Ammon's horn (tissue), 1 donor: ENCODE data around the gene TRAF7.

Experiments
- DNase-seq: peaks from one replicate; pipeline ENCODE4 v3.0.0-alpha.2; 2016; ENCODE audit warnings: low spot score

Gene TRAF7

DNA sequence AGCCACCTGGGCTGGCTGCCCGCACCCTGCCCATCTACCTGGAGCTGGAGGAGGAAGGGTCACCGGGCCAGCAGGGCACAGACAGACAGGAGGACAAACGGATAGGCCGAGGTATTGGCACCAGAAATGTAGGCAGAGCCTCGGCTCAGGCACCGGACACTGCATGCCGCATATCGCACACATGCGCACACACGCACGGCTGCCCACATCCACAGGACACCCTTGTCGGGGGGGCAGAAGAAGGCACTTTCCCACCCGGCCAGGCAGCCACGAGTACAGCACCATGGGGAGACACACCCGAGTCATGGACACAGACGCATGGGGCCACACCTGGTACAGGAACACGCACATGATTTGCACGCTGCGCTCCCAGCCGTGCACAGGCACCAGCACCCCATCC, 26.4 kb downstream of the TRAF7 start:
- no peak for DNase-seq

DNA sequence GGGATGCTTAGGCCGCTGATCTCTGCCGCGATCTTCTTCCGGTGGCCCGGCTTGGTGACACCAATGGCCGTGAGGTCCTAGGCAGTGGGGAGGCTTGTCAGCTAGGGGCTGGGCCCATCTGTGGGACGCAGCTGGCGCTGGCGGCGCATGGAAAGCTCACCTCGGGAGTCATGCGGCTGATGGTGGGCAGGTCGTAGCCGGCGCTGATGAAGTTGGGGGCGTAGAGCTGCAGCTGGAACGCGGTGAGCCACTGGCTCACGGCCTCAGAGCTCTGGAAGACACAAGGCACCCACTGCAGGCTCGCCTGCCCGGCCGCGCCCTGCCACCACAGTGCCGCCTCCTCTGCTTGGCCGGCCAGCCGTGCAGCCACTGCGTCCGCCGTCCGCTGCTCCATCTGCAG, 28.1 kb downstream of the TRAF7 start:
- no peak for DNase-seq

- DNase-seq = no peak
These were observed 28.8 kb downstream of the TRAF7 start for GRCh38 chr16:2184346-2184745.

- DNase-seq = no peak
These were observed 29.4 kb downstream of the TRAF7 start for GRCh38 chr16:2184962-2185361.

- no peak for DNase-seq
These were observed 30.5 kb downstream of the TRAF7 start for GRCh38 chr16:2186064-2186463.

DNA sequence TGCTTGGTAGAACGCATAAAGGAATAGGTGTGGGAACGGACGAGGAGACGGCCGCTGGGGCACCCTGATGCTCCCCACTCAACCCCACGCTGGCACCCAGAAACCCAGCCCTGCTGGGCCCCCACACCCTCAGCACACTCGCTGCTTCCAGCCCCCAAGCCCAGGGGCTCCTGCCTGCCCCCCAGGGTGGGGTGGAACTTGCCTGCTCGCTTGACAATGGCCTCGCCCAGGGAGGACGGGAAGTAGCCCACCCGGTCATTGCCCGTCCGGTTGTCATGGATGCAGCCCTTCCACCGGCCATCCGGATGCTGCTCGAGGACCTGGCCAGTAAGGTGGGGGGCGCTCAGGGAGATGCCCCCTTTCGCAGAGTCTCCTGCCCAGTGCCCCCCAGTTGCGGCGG, 30.9 kb downstream of the TRAF7 start:
- DNase-seq = no peak

DNA sequence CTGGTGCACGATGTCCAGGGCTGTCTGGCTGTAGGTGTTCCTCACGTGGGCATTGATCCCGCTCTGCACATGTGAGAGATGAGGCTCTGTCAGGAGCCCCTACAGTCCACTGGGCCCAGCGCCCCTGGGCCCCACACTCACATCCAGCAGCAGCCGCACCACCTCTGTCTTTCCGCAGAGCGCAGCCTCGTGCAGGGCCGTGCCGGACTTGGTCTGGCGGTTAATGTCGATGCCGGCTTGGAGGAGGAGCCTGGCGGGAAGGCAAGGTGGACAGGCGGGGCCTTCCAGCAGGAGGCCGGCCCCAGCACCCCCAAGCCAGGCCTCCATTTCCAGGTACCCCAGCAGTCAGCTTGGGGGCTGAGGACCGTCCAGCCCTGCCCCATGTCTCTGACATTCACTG, 31.6 kb downstream of the TRAF7 start:
- DNase-seq = no peak

GRCh38 chr16:2188395-2188794, 32.8 kb downstream of the TRAF7 start:
- no peak for DNase-seq

GRCh38 chr16:2189252-2189893, 33.8 kb downstream of the TRAF7 start:
- DNase-seq = no peak

DNA sequence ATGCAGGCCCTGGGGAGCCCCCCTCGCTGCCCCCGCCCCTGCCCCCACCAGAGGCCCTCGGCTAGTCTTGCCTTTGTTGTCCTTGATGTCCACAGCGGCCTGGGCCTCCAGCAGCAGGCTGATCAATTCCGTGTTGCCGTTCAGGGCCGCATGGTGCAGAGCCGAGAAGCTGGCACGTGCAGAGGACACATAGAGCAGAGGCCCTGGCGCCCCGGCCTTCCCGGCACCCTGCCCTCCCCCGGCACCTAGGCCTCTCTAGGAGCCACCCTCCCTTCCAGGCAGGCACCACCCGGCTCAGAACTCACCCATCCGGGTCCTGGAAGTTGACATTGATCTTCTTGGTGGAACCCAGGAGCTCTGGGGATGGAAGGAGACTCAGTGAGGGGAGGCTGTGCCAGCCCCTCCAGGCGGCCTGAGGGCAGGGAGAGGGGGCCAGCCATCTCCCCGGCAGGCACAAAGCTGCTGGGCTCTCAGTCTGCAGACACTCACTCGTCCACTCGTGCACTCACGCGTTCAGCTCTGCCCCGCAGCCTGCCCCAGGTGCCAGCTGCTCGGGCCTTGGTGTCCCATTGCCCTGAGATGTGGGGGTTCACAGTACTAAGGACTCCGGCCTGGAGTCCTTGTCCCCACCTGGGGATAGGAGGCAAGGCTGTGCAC, 34.5 kb downstream of the TRAF7 start:
- DNase-seq = no peak

- peak; percentile 75 for DNase-seq
These were observed 35.3 kb downstream of the TRAF7 start for GRCh38 chr16:2190659-2191445.

DNA sequence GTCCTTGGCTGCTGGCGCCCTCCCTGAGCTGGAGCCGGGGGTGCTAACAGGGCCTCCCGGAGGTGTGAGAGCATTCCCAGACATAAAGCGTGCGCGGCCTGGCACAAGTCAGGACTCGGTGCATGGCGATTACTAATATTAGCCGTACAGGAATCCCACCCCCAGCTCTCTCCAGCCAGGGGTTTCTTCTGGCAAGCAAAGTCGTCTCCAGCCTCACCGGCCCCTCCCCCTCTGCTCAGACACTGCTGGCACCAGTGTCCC, 35.8 kb downstream of the TRAF7 start:
- DNase-seq = no peak

- no peak for DNase-seq
These were observed 38.7 kb downstream of the TRAF7 start for GRCh38 chr16:2194166-2194834.

DNA sequence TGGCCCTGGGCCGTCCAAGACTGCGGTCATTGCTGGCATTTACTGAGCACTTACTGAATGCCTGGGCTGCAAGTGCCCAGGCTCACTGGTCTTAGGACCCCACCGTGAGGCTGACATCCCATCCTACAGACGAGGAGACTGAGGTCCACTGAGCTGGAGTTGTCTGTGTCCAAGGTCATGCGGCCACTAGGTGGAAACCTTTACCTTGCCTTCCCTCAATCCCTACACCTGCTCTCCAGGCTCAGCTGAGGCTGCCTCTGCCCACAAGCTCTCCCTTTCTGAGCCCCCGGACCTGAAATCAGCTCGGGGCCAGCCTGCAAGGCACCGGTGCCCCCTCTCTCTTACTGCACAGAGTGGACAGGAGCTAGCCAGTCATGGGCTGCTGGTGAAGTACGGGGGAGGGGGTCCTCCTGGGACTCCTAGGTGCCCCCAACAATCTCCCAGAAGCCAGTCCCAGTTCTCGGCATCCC, 39.3 kb downstream of the TRAF7 start:
- no peak for DNase-seq

GRCh38 chr16:2195322-2196161, 40.0 kb downstream of the TRAF7 start:
- no peak for DNase-seq

- DNase-seq = no peak
These were observed 40.8 kb downstream of the TRAF7 start, which contains the start of gene CASKIN1 for GRCh38 chr16:2196162-2196980. Gene CASKIN1 (minus strand): TSS chr16:2196605. CDS start chr16:2196432, 173 bp downstream.

GRCh38 chr16:2196981-2197511, 41.5 kb downstream of the TRAF7 start:
- DNase-seq = no peak

GRCh38 chr16:2197765-2198164, 42.2 kb downstream of the TRAF7 start:
- no peak for DNase-seq

GRCh38 chr16:2198283-2198682, 42.7 kb downstream of the TRAF7 start:
- no peak for DNase-seq

GRCh38 chr16:2199095-2199494, 43.5 kb downstream of the TRAF7 start:
- DNase-seq = no peak
